ENCODE data around the gene ATG101.
"Not testable (repeated sequence)": the region's sequence is repeated elsewhere in the genome, so short reads cannot be mapped to it uniquely, and the experiment has no call there.

Gene ATG101

GRCh38 chr12:52085682-52086180 lies 16.0 kb downstream of the ATG101 start:
- H3K4me3 ChIP-seq (ENCODE audit: low read length): no peak overlapping the region
- no peak for TF ChIP-seq ZNF274 (IDR thresholded peaks at IDR 0.05; ENCODE audit: low read depth, low read length)

GRCh38 chr12:52086366-52086765 lies 16.6 kb downstream of the ATG101 start:
- no peak for TF ChIP-seq ZNF274 (IDR thresholded peaks at IDR 0.05; ENCODE audit: low read depth, low read length)
- H3K4me3 ChIP-seq (ENCODE audit: low read length): no peak overlapping the region

- TF ChIP-seq ZNF274 (IDR thresholded peaks at IDR 0.05; ENCODE audit: low read depth, low read length): no peak
- no peak overlapping the region for H3K4me3 ChIP-seq (ENCODE audit: low read length)
Measured at GRCh38 chr12:52086944-52087835, 17.4 kb downstream of the ATG101 start.

GRCh38 chr12:52087961-52088820 lies 18.4 kb downstream of the ATG101 start:
- H3K4me3 ChIP-seq (ENCODE audit: low read length): no peak overlapping the region
- TF ChIP-seq ZNF274 (IDR thresholded peaks at IDR 0.05; ENCODE audit: low read depth, low read length): no peak

GRCh38 chr12:52089491-52089890 lies 19.7 kb downstream of the ATG101 start:
- TF ChIP-seq ZNF274 (IDR thresholded peaks at IDR 0.05; ENCODE audit: low read depth, low read length): no peak
- H3K4me3 ChIP-seq (ENCODE audit: low read length): no peak overlapping the region

- no peak for TF ChIP-seq ZNF274 (IDR thresholded peaks at IDR 0.05; ENCODE audit: low read depth, low read length)
- no peak overlapping the region for H3K4me3 ChIP-seq (ENCODE audit: low read length)
Measured at GRCh38 chr12:52090291-52090690, 20.5 kb downstream of the ATG101 start.

GRCh38 chr12:52091061-52091460 lies 21.3 kb downstream of the ATG101 start:
- H3K4me3 ChIP-seq (ENCODE audit: low read length): no peak overlapping the region
- TF ChIP-seq ZNF274 (IDR thresholded peaks at IDR 0.05; ENCODE audit: low read depth, low read length): no peak

GRCh38 chr12:52091869-52092268 lies 22.1 kb downstream of the ATG101 start:
- TF ChIP-seq ZNF274 (IDR thresholded peaks at IDR 0.05; ENCODE audit: low read depth, low read length): no peak
- H3K4me3 ChIP-seq (ENCODE audit: low read length): no peak overlapping the region

- TF ChIP-seq ZNF274 (IDR thresholded peaks at IDR 0.05; ENCODE audit: low read depth, low read length): no peak
- no peak overlapping the region for H3K4me3 ChIP-seq (ENCODE audit: low read length)
Measured at GRCh38 chr12:52093346-52093745, 23.6 kb downstream of the ATG101 start.

GRCh38 chr12:52096332-52097044 lies 26.7 kb downstream of the ATG101 start:
- TF ChIP-seq ZNF274 (IDR thresholded peaks at IDR 0.05; ENCODE audit: low read depth, low read length): no peak
- no peak overlapping the region for H3K4me3 ChIP-seq (ENCODE audit: low read length)

- no peak for TF ChIP-seq ZNF274 (IDR thresholded peaks at IDR 0.05; ENCODE audit: low read depth, low read length)
- no peak overlapping the region for H3K4me3 ChIP-seq (ENCODE audit: low read length)
Measured at GRCh38 chr12:52097045-52097666, 27.4 kb downstream of the ATG101 start.

GRCh38 chr12:52104431-52105089 lies 34.8 kb downstream of the ATG101 start:
- not testable (repeated sequence) for H3K4me3 ChIP-seq (ENCODE audit: low read length)

GRCh38 chr12:52116222-52117125 lies 46.7 kb downstream of the ATG101 start:
- peak overlapping the region; percentile 60; the same call in 1 of the 2 replicates for H3K4me3 ChIP-seq (ENCODE audit: low read length)

- peak overlapping the region; percentile 60; the same call in 1 of the 2 replicates for H3K4me3 ChIP-seq (ENCODE audit: low read length)
Measured at GRCh38 chr12:52117806-52118475, 48.2 kb downstream of the ATG101 start.
